HCT116 (cell line): Measurements from ENCODE around the gene CCL28. TPM values are rescaled to one million over a fixed set of nuclear protein-coding genes. Genes with fewer than 3 reads are reported as not detected.

Experiments
- ATAC-seq: fragments of 200-7000 bp; cut with Tn5 transposase; 2 replicates; pipeline ENCODE4 v1.9.1; 2020; ENCODE audit warnings: mild to moderate bottlenecking, moderate library complexity
- BruUV-seq: library from RNA; stranded (reverse); fragments of 400-500 nt; replicated peaks from 2 replicates; lab custom pipeline; 2021; lab: Mats Ljungman, UMichigan
- CTCF ChIA-PET: fragments of 300-600 bp; sonication (Branson Sonifier 250); formaldehyde crosslinking; loops from one replicate; lab custom pipeline; 2021; ENCODE audit warnings: antibody characterized with exemption; lab: Charles Lee
- POLR2A ChIA-PET: fragments of 300-600, 350-600 bp; sonication (Branson Sonifier 250); formaldehyde crosslinking; loops from one replicate; lab custom pipeline; 2021; ENCODE audit warnings: antibody characterized with exemption; lab: Charles Lee
- RAD21 ChIA-PET, 2 experiments: fragments of 300-600 bp; sonication (Branson Sonifier 250); formaldehyde crosslinking; loops; one replicate each; lab custom pipeline; 2023; ENCODE audit warnings: low total read pairs in 2 of 2; ENCODE audit not compliant: uncharacterized antibody in 2 of 2, unreplicated experiment in 2 of 2, low non-redundant PET in 1 of 2; lab: Charles Lee
- DNase-seq: peaks from one replicate; pipeline ENCODE4 v3.0.0-alpha.2; 2010; ENCODE audit warnings: low read depth, low spot score
- H2AFZ ChIP-seq: fragments of 200-600 bp; shearing (Covaris generic), sonication (generic); 2 replicates; pipeline ENCODE4 v1.6.1; 2017; ENCODE audit warnings: low read depth, mixed run types, mixed read lengths, antibody characterized with exemption, low read length; ENCODE audit not compliant: poor library complexity, severe bottlenecking
- H3K27ac ChIP-seq: 2 replicates; pipeline ENCODE4 v1.5.1; 2012; ENCODE audit warnings: low read depth, low read length
- H3K27me3 ChIP-seq: fragments of 200-600 bp; sonication (generic); 2 replicates; pipeline ENCODE4 v1.6.1; 2016; ENCODE audit warnings: mixed run types, low read length, mixed read lengths; ENCODE audit not compliant: insufficient read depth
- H3K36me3 ChIP-seq, 2 experiments: fragments of 200-500 bp in 1 of 2; fragments of 200-600 bp in 1 of 2; sonication (Bioruptor generic) in 1 of 2; sonication (generic) in 1 of 2; 2 replicates each; pipeline versions ENCODE4 v1.5.1 to v1.6.1; 2014 to 2016; ENCODE audit warnings: low read length in 2 of 2, inconsistent platforms in 1 of 2, mixed read lengths in 1 of 2, mixed run types in 1 of 2; ENCODE audit not compliant: insufficient read depth in 2 of 2, control insufficient read depth in 1 of 2
- H3K4me1 ChIP-seq, 2 experiments: fragments of 200-600 bp in 1 of 2; sonication (generic) in 1 of 2; 2 replicates each; pipeline versions ENCODE4 v1.5.1 to v1.6.1; 2012 to 2017; ENCODE audit warnings: low read length in 2 of 2, inconsistent platforms in 1 of 2, mild to moderate bottlenecking in 1 of 2, mixed read lengths in 1 of 2, mixed run types in 1 of 2, moderate library complexity in 1 of 2; ENCODE audit not compliant: insufficient read depth in 2 of 2, control insufficient read depth in 1 of 2
- H3K4me2 ChIP-seq: fragments of 200-600 bp; sonication (generic); 2 replicates; pipeline ENCODE4 v1.6.1; 2017; ENCODE audit warnings: mixed run types, low read length, mixed read lengths
- H3K4me3 ChIP-seq, 2 experiments: fragments of 200-600 bp in 1 of 2; sonication (generic) in 1 of 2; replicated peaks in 1 of 2; 2 replicates each; pipeline ENCODE4 v1.5.1; 2011 to 2016; ENCODE audit warnings: low read length in 2 of 2, control low read depth in 1 of 2, low read depth in 1 of 2, mild to moderate bottlenecking in 1 of 2, mixed read lengths in 1 of 2, mixed run types in 1 of 2
- H3K79me2 ChIP-seq: fragments of 200-600 bp; sonication (generic); 2 replicates; pipeline ENCODE4 v1.6.1; 2017; ENCODE audit warnings: mild to moderate bottlenecking, mixed run types, low read length, moderate library complexity, mixed read lengths; ENCODE audit not compliant: insufficient read depth
- H3K9ac ChIP-seq: fragments of 200-600 bp; sonication (generic); 2 replicates; pipeline ENCODE4 v1.6.1; 2016; ENCODE audit warnings: low read length, mixed read lengths
- H3K9me2 ChIP-seq: fragments of 200-600 bp; sonication (generic), shearing (Covaris generic); 2 replicates; pipeline ENCODE4 v1.6.1; 2017; ENCODE audit warnings: mixed run types, mild to moderate bottlenecking, moderate library complexity; ENCODE audit not compliant: insufficient read depth
- H3K9me3 ChIP-seq, 2 experiments: fragments of 200-500 bp in 1 of 2; fragments of 200-600 bp in 1 of 2; sonication (Bioruptor generic) in 1 of 2; sonication (generic) in 1 of 2; 2 replicates each; pipeline ENCODE4 v1.6.1; 2014 to 2017; ENCODE audit warnings: low read length in 2 of 2, mixed read lengths in 2 of 2, inconsistent platforms in 1 of 2, low read depth in 1 of 2, mild to moderate bottlenecking in 1 of 2, mixed run types in 1 of 2, moderate library complexity in 1 of 2; ENCODE audit not compliant: control insufficient read depth in 1 of 2, insufficient read depth in 1 of 2
- H4K20me1 ChIP-seq: fragments of 200-600 bp; sonication (generic), shearing (Covaris generic); 2 replicates; pipeline ENCODE4 v1.6.1; 2017; ENCODE audit warnings: mixed run types, mild to moderate bottlenecking, moderate library complexity; ENCODE audit not compliant: insufficient read depth
- CBX3 ChIP-seq: IDR thresholded peaks from 2 replicates; pipeline ENCODE4 v1.6.1; 2012; ENCODE audit warnings: low read depth
- CEBPB ChIP-seq: IDR thresholded peaks from 2 replicates; pipeline ENCODE4 v1.6.1; 2012; ENCODE audit warnings: low read depth
- EGR1 ChIP-seq: IDR thresholded peaks from 2 replicates; pipeline ENCODE4 v1.6.1; 2012; ENCODE audit warnings: low read depth
- EZH2 ChIP-seq: fragments of 200-600 bp; sonication (generic); IDR thresholded peaks from 2 replicates; pipeline ENCODE4 v1.6.1; 2017; ENCODE audit warnings: antibody characterized with exemption, mixed run types
- EZH2phosphoT487 ChIP-seq: fragments of 200-600 bp; IDR thresholded peaks from 2 replicates; pipeline ENCODE4 v1.6.1; 2018; ENCODE audit warnings: antibody characterized with exemption, borderline replicate concordance
- FOSL1 ChIP-seq: IDR thresholded peaks from 2 replicates; pipeline ENCODE4 v1.6.1; 2012; ENCODE audit warnings: low read depth
- POLR2A ChIP-seq: IDR thresholded peaks from 2 replicates; pipeline ENCODE4 v1.7.0; 2011; ENCODE audit warnings: borderline replicate concordance; ENCODE audit not compliant: insufficient read depth, insufficient read length; ENCODE audit errors: extremely low read depth
- POLR2AphosphoS5 ChIP-seq: IDR thresholded peaks from 2 replicates; pipeline ENCODE4 v1.6.1; 2011; ENCODE audit warnings: mild to moderate bottlenecking, low read depth, low read length, moderate library complexity
- SIN3A ChIP-seq: IDR thresholded peaks from 2 replicates; pipeline ENCODE4 v1.6.1; 2012; ENCODE audit warnings: low read depth
- SP1 ChIP-seq: IDR thresholded peaks from 2 replicates; pipeline ENCODE4 v1.6.1; 2012; ENCODE audit warnings: low read depth
- SRF ChIP-seq: IDR thresholded peaks from 2 replicates; pipeline ENCODE4 v1.6.1; 2012; ENCODE audit warnings: low read depth
- TCF7L2 ChIP-seq: IDR thresholded peaks from 2 replicates; pipeline ENCODE4 v1.7.0; 2011; ENCODE audit warnings: borderline replicate concordance, inconsistent platforms; ENCODE audit not compliant: insufficient read depth, insufficient read length; ENCODE audit errors: extremely low read depth
- ZFX ChIP-seq: fragments of 450-650 bp; IDR thresholded peaks from 2 replicates; pipeline ENCODE4 v1.6.1; 2017
- ZNF274 ChIP-seq: fragments of 200-500 bp; sonication (Bioruptor generic); IDR thresholded peaks from 2 replicates; pipeline ENCODE4 v1.6.1; 2014; ENCODE audit warnings: mild to moderate bottlenecking, low read depth, low read length, inconsistent platforms
- intact Hi-C: fragments of 100-400 bp; cut with micrococcal nuclease; formaldehyde crosslinking; loops from 2 replicates; pipeline ENCODE4 v1.10.0; 2022
- total RNA-seq: library from RNA; stranded (reverse); gene quantifications from one replicate; pipeline ENCODE4 v1.2.1, GENCODE V29; 2021; ENCODE audit not compliant: unreplicated experiment
- TF ChIP-seq, protein P1 (sequence below): IDR thresholded peaks from 2 replicates; pipeline ENCODE4 v1.6.1; 2011; ENCODE audit warnings: mild to moderate bottlenecking, low read length, moderate library complexity; ENCODE audit not compliant: insufficient replicate concordance; ENCODE audit errors: extremely low read depth
- TF ChIP-seq, protein P2 (sequence below): IDR thresholded peaks from 2 replicates; pipeline ENCODE4 v1.6.1; 2012
- TF ChIP-seq, protein P3 (sequence below): IDR thresholded peaks from 2 replicates; pipeline ENCODE4 v1.6.1; 2012

The CCL28 gene
- total RNA-seq, 1 experiment from 2014 or later = 0.25 TPM

DNA sequence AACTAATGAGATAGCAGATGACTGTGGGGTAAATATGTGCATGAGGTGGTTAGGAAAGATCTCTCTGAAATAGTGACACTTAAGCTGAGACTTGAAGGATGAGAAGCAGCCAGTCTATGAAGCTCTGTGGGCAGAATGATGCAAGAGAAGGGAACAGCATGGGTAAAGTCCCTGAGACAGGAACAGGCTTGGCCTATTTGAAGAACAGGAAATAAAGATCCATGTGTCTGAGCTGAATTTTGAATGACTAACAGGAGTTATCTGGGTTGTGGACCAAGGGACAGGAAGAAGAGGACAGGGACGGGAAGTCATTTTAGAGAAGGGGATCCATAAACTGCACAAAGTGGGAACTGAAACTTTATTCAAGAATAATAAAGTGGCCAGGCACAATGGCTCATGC, 73.3 kb downstream of the CCL28 start:
- Histone ChIP-seq H3K27ac (no peak overlapping the region), H3K27me3 (no peaks in the 10 kb centered on the region), H3K4me1 (peaks cover 0 to 17% of the 10 kb centered on the region in 2 experiments; a peak in 2 of 4 replicates), H3K4me2 (no peak overlapping the region), H3K36me3 (no peaks in the 10 kb centered on the region), H3K9me2 (no peaks in the 10 kb centered on the region), H4K20me1 (no peaks in the 10 kb centered on the region), H3K9me3 (peaks cover 3 to 12% of the 10 kb centered on the region in 2 experiments; a peak in 2 of 4 replicates), H3K79me2 (no peaks in the 10 kb centered on the region), H3K4me3 (no peak overlapping the region), H3K9ac (no peak overlapping the region), H2AFZ (no peak overlapping the region)
- BruUV-seq = no TSS peak
- ChIA-PET POLR2A (interaction anchor here (1.1 kb wide), 1 partner anchor 25 kb away, joined by 3 read pairs; the partner anchor contains the start of gene HMGCS1), CTCF (no interaction called here), RAD21 (no interaction called here)
- TF ChIP-seq SP1 = no peak
- no peak for TF ChIP-seq POLR2A
- TF ChIP-seq POLR2AphosphoS5 = no peak
- no peak for DNase-seq
- intact Hi-C loops = no loop called here
- no peak for ATAC-seq

DNA sequence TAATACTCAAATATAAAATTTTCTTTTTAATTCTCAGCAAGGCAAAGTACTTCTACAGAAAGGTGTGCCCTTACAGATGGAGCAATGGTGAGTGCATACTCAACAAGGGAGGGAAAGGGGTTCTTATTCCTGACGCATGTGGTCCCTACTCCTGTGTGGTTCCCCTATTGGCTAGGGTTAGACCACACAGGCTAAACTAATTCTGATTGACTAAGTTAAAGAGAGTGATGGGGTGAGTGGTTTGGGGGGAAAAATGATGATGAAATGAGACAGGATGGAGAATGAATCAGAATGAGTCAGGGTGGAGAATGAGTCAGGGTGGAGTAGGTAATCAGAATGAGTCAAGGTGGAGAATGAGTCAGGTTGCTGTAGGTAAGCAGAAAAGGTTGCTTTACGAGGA, 76.0 kb downstream of the CCL28 start:
- ChIA-PET POLR2A (interaction anchor here (1.5 kb wide), 1 partner anchor 22 kb away, joined by 3 read pairs; no protein-coding TSS in a partner anchor), RAD21 (no interaction called here), CTCF (no interaction called here)
- intact Hi-C loops = no loop called here
- Histone ChIP-seq H3K9me3 (peaks cover 3 to 13% of the 10 kb centered on the region in 2 experiments; a peak in 2 of 4 replicates), H3K9me2 (no peaks in the 10 kb centered on the region), H4K20me1 (no peaks in the 10 kb centered on the region), H3K4me2 (peak overlapping the region; percentile 43; the same call in 1 of the 2 replicates), H3K27me3 (no peaks in the 10 kb centered on the region), H2AFZ (no peak overlapping the region), H3K36me3 (no peaks in the 10 kb centered on the region), H3K27ac (peak overlapping the region; percentile 28; the same call in 1 of the 2 replicates), H3K9ac (no peak overlapping the region), H3K4me1 (peaks cover 0 to 31% of the 10 kb centered on the region in 2 experiments; a peak in 3 of 4 replicates), H3K79me2 (no peaks in the 10 kb centered on the region), H3K4me3 (no peak overlapping the region)
- ATAC-seq (peak; percentile 82), DNase-seq (peak; percentile 80)
- no TSS peak for BruUV-seq
- TF ChIP-seq SIN3A = no peak
- no peak for TF ChIP-seq EGR1
- peak; percentile 99 for TF ChIP-seq CBX3
- no peak for TF ChIP-seq TCF7L2
- TF ChIP-seq, protein P1, sequence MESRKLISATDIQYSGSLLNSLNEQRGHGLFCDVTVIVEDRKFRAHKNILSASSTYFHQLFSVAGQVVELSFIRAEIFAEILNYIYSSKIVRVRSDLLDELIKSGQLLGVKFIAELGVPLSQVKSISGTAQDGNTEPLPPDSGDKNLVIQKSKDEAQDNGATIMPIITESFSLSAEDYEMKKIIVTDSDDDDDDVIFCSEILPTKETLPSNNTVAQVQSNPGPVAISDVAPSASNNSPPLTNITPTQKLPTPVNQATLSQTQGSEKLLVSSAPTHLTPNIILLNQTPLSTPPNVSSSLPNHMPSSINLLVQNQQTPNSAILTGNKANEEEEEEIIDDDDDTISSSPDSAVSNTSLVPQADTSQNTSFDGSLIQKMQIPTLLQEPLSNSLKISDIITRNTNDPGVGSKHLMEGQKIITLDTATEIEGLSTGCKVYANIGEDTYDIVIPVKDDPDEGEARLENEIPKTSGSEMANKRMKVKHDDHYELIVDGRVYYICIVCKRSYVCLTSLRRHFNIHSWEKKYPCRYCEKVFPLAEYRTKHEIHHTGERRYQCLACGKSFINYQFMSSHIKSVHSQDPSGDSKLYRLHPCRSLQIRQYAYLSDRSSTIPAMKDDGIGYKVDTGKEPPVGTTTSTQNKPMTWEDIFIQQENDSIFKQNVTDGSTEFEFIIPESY = no peak
- peak; percentile 98 for TF ChIP-seq FOSL1
- no peak for TF ChIP-seq EZH2phosphoT487
- TF ChIP-seq POLR2AphosphoS5 = peak; percentile 33; the same call in 1 of the 2 replicates
- TF ChIP-seq, protein P2, sequence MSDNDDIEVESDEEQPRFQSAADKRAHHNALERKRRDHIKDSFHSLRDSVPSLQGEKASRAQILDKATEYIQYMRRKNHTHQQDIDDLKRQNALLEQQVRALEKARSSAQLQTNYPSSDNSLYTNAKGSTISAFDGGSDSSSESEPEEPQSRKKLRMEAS = 0 out of 2 replicates have a peak, but pooled peaks have one; percentile 30
- TF ChIP-seq ZFX = no peak
- peak; percentile 75 for TF ChIP-seq SRF
- TF ChIP-seq, protein P3, sequence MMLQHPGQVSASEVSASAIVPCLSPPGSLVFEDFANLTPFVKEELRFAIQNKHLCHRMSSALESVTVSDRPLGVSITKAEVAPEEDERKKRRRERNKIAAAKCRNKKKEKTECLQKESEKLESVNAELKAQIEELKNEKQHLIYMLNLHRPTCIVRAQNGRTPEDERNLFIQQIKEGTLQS = peak; percentile 92
- TF ChIP-seq EZH2 = no peak
- TF ChIP-seq CEBPB = peak; percentile 91
- no peak for TF ChIP-seq POLR2A
- peak; percentile 73 for TF ChIP-seq SP1
- TF ChIP-seq ZNF274 = no peak
